Effector memory CD8-positive, alpha-beta T cell (primary cell): Measurements from ENCODE around the gene FBXO3.

Experiments used
- ATAC-seq: fragments of 150-1000 bp; cut with Tn5 transposase; replicated peaks from 2 replicates; pipeline ENCODE4 v1.10.0; 2021; ENCODE audit warnings: mild to moderate bottlenecking, moderate library complexity
- DNase-seq, 3 experiments: peaks; one replicate each; pipeline ENCODE4 v3.0.0; 2021
- H3K27ac Mint-ChIP-seq, 2 donors: one replicate each; pipeline ENCODE4 v1.8.0; 2022; ENCODE audit warnings: mild to moderate bottlenecking in 2 of 2, mixed read lengths in 2 of 2, moderate library complexity in 2 of 2
- H3K27me3 Mint-ChIP-seq, 2 donors: one replicate each; pipeline ENCODE4 v1.8.0; 2022; ENCODE audit warnings: mixed read lengths in 2 of 2
- H3K36me3 Mint-ChIP-seq: one replicate; pipeline ENCODE4 v1.8.0; 2022; ENCODE audit warnings: mild to moderate bottlenecking, moderate library complexity, mixed read lengths; ENCODE audit not compliant: insufficient read depth
- H3K4me1 Mint-ChIP-seq, 2 donors: one replicate each; pipeline ENCODE4 v1.8.0; 2022; ENCODE audit warnings: low read depth in 2 of 2, mixed read lengths in 2 of 2
- H3K4me3 Mint-ChIP-seq, 2 donors: one replicate each; pipeline ENCODE4 v1.8.0; 2022; ENCODE audit warnings: mild to moderate bottlenecking in 2 of 2, mixed read lengths in 2 of 2, moderate library complexity in 2 of 2
- H3K9me3 Mint-ChIP-seq, 2 donors: one replicate each; pipeline ENCODE4 v1.8.0; 2022; ENCODE audit warnings: mixed read lengths in 2 of 2

The FBXO3 gene

GRCh38 chr11:33700502-33701271 is 73.6 kb downstream of the FBXO3 start, which contains the start of gene C11orf91:
Gene C11orf91 (minus strand): TSS chr11:33700826. CDS start chr11:33700740, 86 bp downstream.
- no peaks in the 10 kb centered on the region for H3K9me3 Mint-ChIP-seq
- peak within 1 kb of the TSS in 1 of 2 donors; percentile 87 for H3K27ac Mint-ChIP-seq
- peaks cover 13% of the 10 kb centered on the region for H3K36me3 Mint-ChIP-seq
- ATAC-seq (peak; percentile 94), DNase-seq (peak; percentile 95 to 97 (median 95))
- H3K4me1 Mint-ChIP-seq: peaks cover 12 to 13% of the 10 kb centered on the region in 2 donors
- peak within 1 kb of the TSS; percentile 86 to 87 for H3K4me3 Mint-ChIP-seq
- peaks cover 24 to 30% of the 10 kb centered on the region in 2 donors for H3K27me3 Mint-ChIP-seq

GRCh38 chr11:33700063-33700501 is 74.2 kb downstream of the FBXO3 start:
- peak overlapping the region; percentile 86 to 87 for H3K4me3 Mint-ChIP-seq
- no peak overlapping the region for H3K27ac Mint-ChIP-seq
- H3K4me1 Mint-ChIP-seq: peaks cover 12 to 13% of the 10 kb centered on the region in 2 donors
- ATAC-seq (no peak), DNase-seq (peak in 1 of 3 experiments; percentile 8)
- peaks cover 13% of the 10 kb centered on the region for H3K36me3 Mint-ChIP-seq
- no peaks in the 10 kb centered on the region for H3K9me3 Mint-ChIP-seq
- H3K27me3 Mint-ChIP-seq: peaks cover 24 to 32% of the 10 kb centered on the region in 2 donors

- peak overlapping the region; percentile 86 to 87 for H3K4me3 Mint-ChIP-seq
- no peaks in the 10 kb centered on the region for H3K9me3 Mint-ChIP-seq
- DNase-seq (no peak), ATAC-seq (no peak)
- H3K27ac Mint-ChIP-seq: no peak overlapping the region
- peaks cover 24 to 32% of the 10 kb centered on the region in 2 donors for H3K27me3 Mint-ChIP-seq
- H3K36me3 Mint-ChIP-seq: peaks cover 13% of the 10 kb centered on the region
- H3K4me1 Mint-ChIP-seq: peaks cover 12 to 13% of the 10 kb centered on the region in 2 donors
Observed at GRCh38 chr11:33699515-33700062, 74.7 kb downstream of the FBXO3 start.

- DNase-seq (no peak), ATAC-seq (no peak)
- H3K27ac Mint-ChIP-seq: no peak overlapping the region
- peaks cover 24 to 33% of the 10 kb centered on the region in 2 donors for H3K27me3 Mint-ChIP-seq
- no peaks in the 10 kb centered on the region for H3K9me3 Mint-ChIP-seq
- H3K36me3 Mint-ChIP-seq: peaks cover 13% of the 10 kb centered on the region
- H3K4me1 Mint-ChIP-seq: peaks cover 12 to 13% of the 10 kb centered on the region in 2 donors
- no peak overlapping the region for H3K4me3 Mint-ChIP-seq
Observed at GRCh38 chr11:33698921-33699320, 75.4 kb downstream of the FBXO3 start.

GRCh38 chr11:33697997-33698396 is 76.3 kb downstream of the FBXO3 start:
- DNase-seq (no peak), ATAC-seq (no peak)
- H3K36me3 Mint-ChIP-seq: peaks cover 13% of the 10 kb centered on the region
- H3K9me3 Mint-ChIP-seq: no peaks in the 10 kb centered on the region
- H3K27ac Mint-ChIP-seq: no peak overlapping the region
- H3K27me3 Mint-ChIP-seq: peaks cover 32 to 42% of the 10 kb centered on the region in 2 donors
- no peak overlapping the region for H3K4me3 Mint-ChIP-seq
- H3K4me1 Mint-ChIP-seq: peaks cover 12 to 13% of the 10 kb centered on the region in 2 donors

- ATAC-seq: no peak
- Mint-ChIP-seq H3K4me1 (peaks cover 12 to 13% of the 10 kb centered on the region in 2 donors), H3K36me3 (peaks cover 13% of the 10 kb centered on the region), H3K27me3 (peaks cover 35 to 50% of the 10 kb centered on the region in 2 donors), H3K4me3 (no peak overlapping the region), H3K27ac (no peak overlapping the region), H3K9me3 (no peaks in the 10 kb centered on the region)
- no peak for DNase-seq
Observed at GRCh38 chr11:33696931-33697638, 77.2 kb downstream of the FBXO3 start.

GRCh38 chr11:33696411-33696810 is 77.9 kb downstream of the FBXO3 start:
- Mint-ChIP-seq H3K9me3 (no peaks in the 10 kb centered on the region), H3K4me1 (peaks cover 12% of the 10 kb centered on the region in 2 donors), H3K27me3 (peaks cover 35 to 53% of the 10 kb centered on the region in 2 donors), H3K4me3 (no peak overlapping the region), H3K36me3 (peaks cover 13% of the 10 kb centered on the region), H3K27ac (no peak overlapping the region)
- ATAC-seq (no peak), DNase-seq (no peak)

- peaks cover 4% of the 10 kb centered on the region for H3K36me3 Mint-ChIP-seq
- no peaks in the 10 kb centered on the region for H3K9me3 Mint-ChIP-seq
- peaks cover 38 to 63% of the 10 kb centered on the region in 2 donors for H3K27me3 Mint-ChIP-seq
- ATAC-seq: no peak
- peaks cover 5 to 6% of the 10 kb centered on the region in 2 donors for H3K4me1 Mint-ChIP-seq
- H3K27ac Mint-ChIP-seq: no peak overlapping the region
- H3K4me3 Mint-ChIP-seq: no peak overlapping the region
- no peak for DNase-seq
Observed at GRCh38 chr11:33695051-33695566, 79.2 kb downstream of the FBXO3 start.

GRCh38 chr11:33694346-33695050 is 79.8 kb downstream of the FBXO3 start:
- H3K4me3 Mint-ChIP-seq: no peak overlapping the region
- no peaks in the 10 kb centered on the region for H3K9me3 Mint-ChIP-seq
- H3K4me1 Mint-ChIP-seq: peaks cover 0 to 2% of the 10 kb centered on the region in 2 donors
- no peak overlapping the region for H3K27ac Mint-ChIP-seq
- H3K27me3 Mint-ChIP-seq: peaks cover 41 to 58% of the 10 kb centered on the region in 2 donors
- H3K36me3 Mint-ChIP-seq: peaks cover 3% of the 10 kb centered on the region
- DNase-seq: no peak
- no peak for ATAC-seq

- no peaks in the 10 kb centered on the region for H3K36me3 Mint-ChIP-seq
- no peaks in the 10 kb centered on the region for H3K4me1 Mint-ChIP-seq
- H3K9me3 Mint-ChIP-seq: no peaks in the 10 kb centered on the region
- no peak for ATAC-seq
- no peak overlapping the region for H3K27ac Mint-ChIP-seq
- no peak for DNase-seq
- peaks cover 42 to 61% of the 10 kb centered on the region in 2 donors for H3K27me3 Mint-ChIP-seq
- no peak overlapping the region for H3K4me3 Mint-ChIP-seq
Observed at GRCh38 chr11:33692541-33692940, 81.8 kb downstream of the FBXO3 start.

- Mint-ChIP-seq H3K27ac (no peak overlapping the region), H3K9me3 (peaks cover 0 to 2% of the 10 kb centered on the region in 2 donors), H3K4me3 (no peak overlapping the region), H3K27me3 (peaks cover 37 to 56% of the 10 kb centered on the region in 2 donors), H3K36me3 (no peaks in the 10 kb centered on the region), H3K4me1 (no peaks in the 10 kb centered on the region)
- ATAC-seq (no peak), DNase-seq (no peak)
Observed at GRCh38 chr11:33692013-33692504, 82.3 kb downstream of the FBXO3 start.

GRCh38 chr11:33691066-33691864 is 83.1 kb downstream of the FBXO3 start:
- no peak for DNase-seq
- Mint-ChIP-seq H3K27ac (no peak overlapping the region), H3K27me3 (peaks cover 29 to 53% of the 10 kb centered on the region in 2 donors), H3K4me1 (no peaks in the 10 kb centered on the region), H3K4me3 (no peak overlapping the region), H3K9me3 (peaks cover 0 to 2% of the 10 kb centered on the region in 2 donors), H3K36me3 (no peaks in the 10 kb centered on the region)
- ATAC-seq: no peak
